Measurements from ENCODE around the gene RIN3. TPM values are rescaled to one million over a fixed set of nuclear protein-coding genes. Genes with fewer than 3 reads are reported as not detected.

The RIN3 gene
- total and polyA plus RNA-seq, 10 of the 15 experiments (the other 5 are each of a cell fraction or from before 2014, with no cell fraction given): 0.91 to 23.3 (median 6.3) TPM

- in situ Hi-C loops (cut with MboI): no loop called here
- RAD21 ChIA-PET (ENCODE audit: unreplicated experiment): interaction anchor here (0.9 to 3.7 kb wide), 11 partner anchors 16 to 482 kb away, joined by 3 to 38 read pairs (median 6); no protein-coding TSS in a partner anchor
- H3K9ac ChIP-seq (ENCODE audit: control insufficient read depth, insufficient read depth, low read length): no peak overlapping the region
Observed at GRCh38 chr14:92613681-92614260, 100.2 kb downstream of the RIN3 start.

GRCh38 chr14:92615451-92615850 is 101.9 kb downstream of the RIN3 start:
- Histone ChIP-seq H3K27me3 (replicated peaks in 1 of 2; ENCODE audit: control insufficient read depth in 2 of 2, insufficient read depth in 2 of 2, low read length in 1 of 2) (no peaks in the 10 kb centered on the region), H3K9me3 (replicated peaks; ENCODE audit: control insufficient read depth, insufficient read depth, low read length) (no peaks in the 10 kb centered on the region; the same call in 2 of the 3 replicates), H3K4me1 (ENCODE audit: control insufficient read depth, insufficient read depth, low read length) (peaks cover 8% of the 10 kb centered on the region), H3K79me2 (ENCODE audit: control insufficient read depth, insufficient read depth, low read length) (no peaks in the 10 kb centered on the region), H3K27ac (ENCODE audit: control insufficient read depth, insufficient read depth) (peak overlapping the region; percentile 41), H3K36me3 (ENCODE audit: control insufficient read depth in 2 of 2, insufficient read depth in 2 of 2, low read length in 1 of 2) (no peaks in the 10 kb centered on the region; a peak in 2 of 4 replicates), H3K4me3 (no peak overlapping the region), H3K9ac (ENCODE audit: control insufficient read depth, insufficient read depth, low read length) (no peak overlapping the region), H2AFZ (ENCODE audit: control insufficient read depth, low read depth, low read length) (peak overlapping the region; percentile 41), H3K4me2 (ENCODE audit: control insufficient read depth, insufficient read depth) (peak overlapping the region; percentile 20; the same call in 1 of the 2 replicates), H4K20me1 (ENCODE audit: control insufficient read depth, insufficient read depth) (no peaks in the 10 kb centered on the region)
- intact Hi-C loops (cut with micrococcal nuclease; ENCODE audit: unreplicated experiment): loop anchor here (1.0 to 2.0 kb wide), 2 partner anchors 37 to 62 kb away; no protein-coding TSS in a partner anchor
- FAIRE-seq (no peak), DNase-seq (ENCODE audit: low read depth, low spot score) (peak; percentile 66), ATAC-seq (peak; percentile 94)
- ChIA-PET CTCF (interaction anchor here (0.5 to 2.1 kb wide), 8 partner anchors 18 to 71 kb away, joined by 3 to 7 read pairs (median 4); no protein-coding TSS in a partner anchor), RAD21 (ENCODE audit: unreplicated experiment) (interaction anchor here (1.0 to 3.7 kb wide), 9 partner anchors 19 to 355 kb away, joined by 3 to 38 read pairs (median 9); no protein-coding TSS in a partner anchor), POLR2A (interaction anchor here (0.7 to 1.5 kb wide), 3 partner anchors 20 to 54 kb away, joined by 4 to 6 read pairs (median 4); no protein-coding TSS in a partner anchor), SMC1A (ENCODE audit: uncharacterized antibody, unreplicated experiment) (interaction anchor here (1.0 to 4.3 kb wide), 12 partner anchors 15 to 67 kb away, joined by 3 to 38 read pairs (median 6); no protein-coding TSS in a partner anchor)
- no TSS peak for BruUV-seq (replicated peaks)
- WGBS (ENCODE audit: insufficient coverage, insufficient replicate concordance, low lambda C conversion rate, missing lambda C conversion rate): 27% methylated on average over 4 of the region's 4 CpGs
- in situ Hi-C loops (cut with MboI): no loop called here
- TF ChIP-seq ESRRA (IDR thresholded peaks at IDR 0.05; ENCODE audit: low read length) (no peak), MTA2 (IDR thresholded peaks at IDR 0.05; ENCODE audit: low read depth) (peak; percentile 22; the same call in 1 of the 2 replicates), KLF5 (IDR thresholded peaks at IDR 0.05; ENCODE audit: partially characterized antibody) (no peak), CUX1 (IDR thresholded peaks at IDR 0.05; ENCODE audit: insufficient replicate concordance, low read depth, low read length) (peak; percentile 80), EP300 (IDR thresholded peaks at IDR 0.05; ENCODE audit: borderline replicate concordance in 1 of 2, control insufficient read depth in 1 of 2, low read depth in 2 of 2, low read length in 2 of 2) (peak in 1 of 2 experiments; percentile 46; a peak in 1 of 4 replicates), MEF2B (IDR thresholded peaks at IDR 0.05; ENCODE audit: partially characterized antibody, poor library complexity, severe bottlenecking) (peak; percentile 93)

More at GRCh38 chr14:92613681-92614260, 100.2 kb downstream of the RIN3 start:
- no peak overlapping the region for H2AFZ ChIP-seq (ENCODE audit: control insufficient read depth, low read depth, low read length)
- CTCF ChIA-PET: interaction anchor here (0.6 to 2.7 kb wide), 26 partner anchors 10 to 152 kb away, joined by 3 to 40 read pairs (median 4); no protein-coding TSS in a partner anchor
- no peak overlapping the region for H3K27ac ChIP-seq (ENCODE audit: control insufficient read depth, insufficient read depth)
- H3K4me3 ChIP-seq: no peak overlapping the region
- no peaks in the 10 kb centered on the region for H4K20me1 ChIP-seq (ENCODE audit: control insufficient read depth, insufficient read depth)
- DNase-seq (ENCODE audit: low read depth, low spot score) (no peak), ATAC-seq (no peak; the same call in 2 of the 3 replicates), FAIRE-seq (no peak)
- SMC1A ChIA-PET (ENCODE audit: uncharacterized antibody, unreplicated experiment): interaction anchor here (0.7 to 4.3 kb wide), 14 partner anchors 11 to 153 kb away, joined by 3 to 38 read pairs (median 4); no protein-coding TSS in a partner anchor
- H3K36me3 ChIP-seq (ENCODE audit: control insufficient read depth in 2 of 2, insufficient read depth in 2 of 2, low read length in 1 of 2): no peaks in the 10 kb centered on the region; a peak in 2 of 4 replicates
- intact Hi-C loops (cut with micrococcal nuclease; ENCODE audit: unreplicated experiment): loop anchor here (2.0 kb wide), 1 partner anchor 39 kb away; no protein-coding TSS in a partner anchor
- H3K79me2 ChIP-seq (ENCODE audit: control insufficient read depth, insufficient read depth, low read length): no peaks in the 10 kb centered on the region
- no peaks in the 10 kb centered on the region for H3K27me3 ChIP-seq (replicated peaks in 1 of 2; ENCODE audit: control insufficient read depth in 2 of 2, insufficient read depth in 2 of 2, low read length in 1 of 2)
- no peak overlapping the region for H3K4me2 ChIP-seq (ENCODE audit: control insufficient read depth, insufficient read depth)
- peak in 1 of 2 experiments; percentile 71; a peak in 1 of 4 replicates for TF ChIP-seq BHLHE40 (IDR thresholded peaks at IDR 0.05; ENCODE audit: borderline replicate concordance in 1 of 2, low read depth in 2 of 2, low read length in 1 of 2)
- no peak for TF ChIP-seq GATAD2B (conservative IDR thresholded peaks at IDR 0.05; ENCODE audit: low read depth)
- 0 out of 2 replicates have a peak, but pooled peaks have one; percentile 15 for TF ChIP-seq IKZF1 (conservative IDR thresholded peaks at IDR 0.05)
- TF ChIP-seq MEF2A (IDR thresholded peaks at IDR 0.05; ENCODE audit: insufficient read depth, low read depth, low read length): no peak
- no peak for TF ChIP-seq TBL1XR1 (IDR thresholded peaks at IDR 0.05; ENCODE audit: low read depth, low read length)
- no peak for TF ChIP-seq IRF4 (IDR thresholded peaks at IDR 0.05; ENCODE audit: low read depth, low read length)
- POLR2A ChIA-PET: interaction anchor here (0.6 to 1.9 kb wide), 5 partner anchors 20 to 61 kb away, joined by 3 to 8 read pairs (median 3); no protein-coding TSS in a partner anchor
- WGBS (ENCODE audit: insufficient coverage, insufficient replicate concordance, low lambda C conversion rate, missing lambda C conversion rate): 71% methylated on average over 10 of the region's 10 CpGs
- no TSS peak for BruUV-seq (replicated peaks)
- no peaks in the 10 kb centered on the region; the same call in 2 of the 3 replicates for H3K9me3 ChIP-seq (replicated peaks; ENCODE audit: control insufficient read depth, insufficient read depth, low read length)
- H3K4me1 ChIP-seq (ENCODE audit: control insufficient read depth, insufficient read depth, low read length): peaks cover 8% of the 10 kb centered on the region
